NCI-H774 (cell line): Measurements from ENCODE around the gene EXOC5.

Experiments
- DNase-seq: peaks from one replicate; lab custom pipeline; 2025; lab: John Stamatoyannopoulos, UW

EXOC5 gene

GRCh38 chr14:57161583-57162234 lies 107.0 kb downstream of the EXOC5 start:
- DNase-seq, result peak; percentile 20

GRCh38 chr14:57160333-57160732 lies 108.4 kb downstream of the EXOC5 start:
- no peak for DNase-seq

- DNase-seq, result no peak
Observed at GRCh38 chr14:57153286-57153685, 115.4 kb downstream of the EXOC5 start.
